Uterus (tissue), 2 donors: ENCODE data around the gene XYLT1.

ENCODE experiments used
- POLR2A ChIP-seq, 2 donors: fragments of 450-650 bp; IDR thresholded peaks; one replicate each; pipeline ENCODE4 v1.6.1; 2016; ENCODE audit warnings: antibody characterized with exemption in 2 of 2, mild to moderate bottlenecking in 1 of 2, moderate library complexity in 1 of 2
- TF ChIP-seq, protein P1 (sequence below), 4 experiments: fragments of 200-600 bp in 2 of 4; fragments of 450-650 bp in 2 of 4; sonication (generic) in 2 of 4; IDR thresholded peaks; one replicate each; pipeline ENCODE4 v1.5.1; 2016 to 2019; ENCODE audit warnings: antibody characterized with exemption in 4 of 4, mild to moderate bottlenecking in 2 of 4, moderate library complexity in 1 of 4

DNA sequence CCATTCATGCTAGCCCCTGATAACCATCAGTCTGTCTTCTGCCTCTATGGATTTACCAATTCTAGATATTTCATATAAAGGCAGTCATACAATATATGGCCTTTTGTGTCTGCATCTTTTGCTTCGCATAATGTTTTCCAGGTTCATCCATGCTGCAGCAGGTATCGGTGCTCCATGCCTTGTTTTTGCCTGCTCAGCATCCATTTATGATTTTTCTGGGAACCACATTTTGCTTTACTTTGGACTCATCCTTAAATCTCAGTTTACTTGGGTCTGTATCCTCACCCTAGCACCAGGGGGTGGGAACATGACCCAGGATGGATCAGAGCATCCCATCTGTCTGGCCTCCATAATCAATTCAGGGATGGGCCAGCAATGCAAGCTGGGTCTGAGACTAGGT lies 325.7 kb downstream of the XYLT1 start:
- TF ChIP-seq, protein P1, sequence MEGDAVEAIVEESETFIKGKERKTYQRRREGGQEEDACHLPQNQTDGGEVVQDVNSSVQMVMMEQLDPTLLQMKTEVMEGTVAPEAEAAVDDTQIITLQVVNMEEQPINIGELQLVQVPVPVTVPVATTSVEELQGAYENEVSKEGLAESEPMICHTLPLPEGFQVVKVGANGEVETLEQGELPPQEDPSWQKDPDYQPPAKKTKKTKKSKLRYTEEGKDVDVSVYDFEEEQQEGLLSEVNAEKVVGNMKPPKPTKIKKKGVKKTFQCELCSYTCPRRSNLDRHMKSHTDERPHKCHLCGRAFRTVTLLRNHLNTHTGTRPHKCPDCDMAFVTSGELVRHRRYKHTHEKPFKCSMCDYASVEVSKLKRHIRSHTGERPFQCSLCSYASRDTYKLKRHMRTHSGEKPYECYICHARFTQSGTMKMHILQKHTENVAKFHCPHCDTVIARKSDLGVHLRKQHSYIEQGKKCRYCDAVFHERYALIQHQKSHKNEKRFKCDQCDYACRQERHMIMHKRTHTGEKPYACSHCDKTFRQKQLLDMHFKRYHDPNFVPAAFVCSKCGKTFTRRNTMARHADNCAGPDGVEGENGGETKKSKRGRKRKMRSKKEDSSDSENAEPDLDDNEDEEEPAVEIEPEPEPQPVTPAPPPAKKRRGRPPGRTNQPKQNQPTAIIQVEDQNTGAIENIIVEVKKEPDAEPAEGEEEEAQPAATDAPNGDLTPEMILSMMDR (IDR thresholded peaks at IDR 0.05): no peak
- no peak for TF ChIP-seq POLR2A (IDR thresholded peaks at IDR 0.05)
